GM18508 (cell line): ENCODE results near the gene SURF4.
A peak's percentile ranks its signal among the peaks of the same experiment; 100 is the strongest.

Experiments
- ATAC-seq: cut with Tn5 transposase; IDR thresholded peaks from one replicate; pipeline ENCODE4 v1.9.1; 2021; ENCODE audit warnings: moderate number of reproducible peaks; ENCODE audit not compliant: insufficient read depth, unreplicated experiment

The SURF4 gene

GRCh38 chr9:133356391-133357091 lies 19.3 kb downstream of the SURF4 start, which contains the start of the genes SURF1 and SURF2:
Gene SURF1 (minus strand): TSS chr9:133356487. CDS start chr9:133356453, 34 bp downstream.
Gene SURF2 (plus strand): TSS chr9:133356550. CDS start chr9:133356593, 43 bp downstream.
- no peak for ATAC-seq

- ATAC-seq: no peak
Observed at GRCh38 chr9:133355881-133356357, 19.9 kb downstream of the SURF4 start.

GRCh38 chr9:133354766-133355165 lies 21.1 kb downstream of the SURF4 start:
- no peak for ATAC-seq

GRCh38 chr9:133353548-133353947 lies 22.3 kb downstream of the SURF4 start:
- no peak for ATAC-seq

GRCh38 chr9:133352635-133353340 lies 23.1 kb downstream of the SURF4 start:
- no peak for ATAC-seq

GRCh38 chr9:133351908-133352634 lies 23.8 kb downstream of the SURF4 start:
- no peak for ATAC-seq

GRCh38 chr9:133351526-133351907 lies 24.3 kb downstream of the SURF4 start:
- ATAC-seq: no peak

GRCh38 chr9:133349965-133350616 lies 25.8 kb downstream of the SURF4 start:
- ATAC-seq: no peak

- ATAC-seq: no peak
Observed at GRCh38 chr9:133348718-133349573, 26.9 kb downstream of the SURF4 start.

GRCh38 chr9:133347985-133348717 lies 27.7 kb downstream of the SURF4 start, which contains the start of the genes MED22 and RPL7A:
Gene MED22 (minus strand): TSS chr9:133348131. CDS start chr9:133346662, 1,469 bp downstream.
Gene RPL7A (plus strand): TSS chr9:133348218. CDS start chr9:133348244, 26 bp downstream.
- peak; percentile 70 for ATAC-seq

- no peak for ATAC-seq
Observed at GRCh38 chr9:133347515-133347984, 28.3 kb downstream of the SURF4 start.

- ATAC-seq: no peak
Observed at GRCh38 chr9:133346021-133346785, 29.7 kb downstream of the SURF4 start.

- ATAC-seq: no peak
Observed at GRCh38 chr9:133345596-133345995, 30.3 kb downstream of the SURF4 start.

GRCh38 chr9:133344979-133345378 lies 30.9 kb downstream of the SURF4 start:
- ATAC-seq: no peak

GRCh38 chr9:133344071-133344470 lies 31.8 kb downstream of the SURF4 start:
- no peak for ATAC-seq

- no peak for ATAC-seq
Observed at GRCh38 chr9:133342570-133342969, 33.3 kb downstream of the SURF4 start.

- no peak for ATAC-seq
Observed at GRCh38 chr9:133342069-133342406, 33.8 kb downstream of the SURF4 start.
